DND-41 (cell line): ENCODE measurements around the gene PHKG2.

ENCODE experiments used
- EZH2 ChIP-seq: IDR thresholded peaks from 3 replicates; pipeline ENCODE4 v1.6.1; 2012; ENCODE audit warnings: borderline replicate concordance, low read depth, mild to moderate bottlenecking, moderate library complexity, low read length, inconsistent platforms; ENCODE audit not compliant: severe bottlenecking
- TF ChIP-seq, protein P1 (sequence below): IDR thresholded peaks from 2 replicates; pipeline ENCODE4 v1.5.1; 2012; ENCODE audit warnings: borderline replicate concordance, low read length, moderate library complexity, mild to moderate bottlenecking; ENCODE audit not compliant: poor library complexity, severe bottlenecking; ENCODE audit errors: extremely low read depth

- TF ChIP-seq, protein P1, sequence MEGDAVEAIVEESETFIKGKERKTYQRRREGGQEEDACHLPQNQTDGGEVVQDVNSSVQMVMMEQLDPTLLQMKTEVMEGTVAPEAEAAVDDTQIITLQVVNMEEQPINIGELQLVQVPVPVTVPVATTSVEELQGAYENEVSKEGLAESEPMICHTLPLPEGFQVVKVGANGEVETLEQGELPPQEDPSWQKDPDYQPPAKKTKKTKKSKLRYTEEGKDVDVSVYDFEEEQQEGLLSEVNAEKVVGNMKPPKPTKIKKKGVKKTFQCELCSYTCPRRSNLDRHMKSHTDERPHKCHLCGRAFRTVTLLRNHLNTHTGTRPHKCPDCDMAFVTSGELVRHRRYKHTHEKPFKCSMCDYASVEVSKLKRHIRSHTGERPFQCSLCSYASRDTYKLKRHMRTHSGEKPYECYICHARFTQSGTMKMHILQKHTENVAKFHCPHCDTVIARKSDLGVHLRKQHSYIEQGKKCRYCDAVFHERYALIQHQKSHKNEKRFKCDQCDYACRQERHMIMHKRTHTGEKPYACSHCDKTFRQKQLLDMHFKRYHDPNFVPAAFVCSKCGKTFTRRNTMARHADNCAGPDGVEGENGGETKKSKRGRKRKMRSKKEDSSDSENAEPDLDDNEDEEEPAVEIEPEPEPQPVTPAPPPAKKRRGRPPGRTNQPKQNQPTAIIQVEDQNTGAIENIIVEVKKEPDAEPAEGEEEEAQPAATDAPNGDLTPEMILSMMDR: no peak
- TF ChIP-seq EZH2: no peak
Observed at GRCh38 chr16:30743716-30744115, 4.5 kb upstream of the PHKG2 start.
